Measurements from ENCODE around the gene DNMT3A.

DNA sequence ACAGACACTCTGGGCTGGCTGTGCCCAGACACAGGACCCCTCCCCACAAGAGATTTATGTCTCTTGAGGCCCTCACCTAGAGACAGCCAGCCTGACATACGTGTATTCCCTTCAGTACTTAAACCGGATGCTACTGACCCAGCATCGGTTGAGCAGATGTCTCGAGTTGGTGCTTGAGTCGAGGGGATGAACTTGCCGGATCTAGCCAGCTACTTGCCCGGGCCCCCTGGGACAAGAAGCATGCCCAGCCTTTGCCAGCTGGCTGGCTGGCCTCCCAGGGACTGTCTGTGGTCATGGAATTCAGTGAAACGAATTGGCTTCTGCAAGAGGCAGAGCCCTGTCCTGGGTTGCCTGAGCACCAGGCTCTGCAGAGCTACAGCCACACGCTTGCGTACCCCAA lies 36.0 kb downstream of the DNMT3A start:
- TF ChIP-seq POLR2A (IDR thresholded peaks at IDR 0.05): no peak
- TF ChIP-seq, protein P1, sequence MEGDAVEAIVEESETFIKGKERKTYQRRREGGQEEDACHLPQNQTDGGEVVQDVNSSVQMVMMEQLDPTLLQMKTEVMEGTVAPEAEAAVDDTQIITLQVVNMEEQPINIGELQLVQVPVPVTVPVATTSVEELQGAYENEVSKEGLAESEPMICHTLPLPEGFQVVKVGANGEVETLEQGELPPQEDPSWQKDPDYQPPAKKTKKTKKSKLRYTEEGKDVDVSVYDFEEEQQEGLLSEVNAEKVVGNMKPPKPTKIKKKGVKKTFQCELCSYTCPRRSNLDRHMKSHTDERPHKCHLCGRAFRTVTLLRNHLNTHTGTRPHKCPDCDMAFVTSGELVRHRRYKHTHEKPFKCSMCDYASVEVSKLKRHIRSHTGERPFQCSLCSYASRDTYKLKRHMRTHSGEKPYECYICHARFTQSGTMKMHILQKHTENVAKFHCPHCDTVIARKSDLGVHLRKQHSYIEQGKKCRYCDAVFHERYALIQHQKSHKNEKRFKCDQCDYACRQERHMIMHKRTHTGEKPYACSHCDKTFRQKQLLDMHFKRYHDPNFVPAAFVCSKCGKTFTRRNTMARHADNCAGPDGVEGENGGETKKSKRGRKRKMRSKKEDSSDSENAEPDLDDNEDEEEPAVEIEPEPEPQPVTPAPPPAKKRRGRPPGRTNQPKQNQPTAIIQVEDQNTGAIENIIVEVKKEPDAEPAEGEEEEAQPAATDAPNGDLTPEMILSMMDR (IDR thresholded peaks at IDR 0.05): no peak
- TF ChIP-seq POLR2AphosphoS5 (IDR thresholded peaks at IDR 0.05): no peak
- TF ChIP-seq EP300 (IDR thresholded peaks at IDR 0.05): no peak

Measured in sigmoid colon (tissue), 4 donors.